ENCODE measurements around the gene UCK2.

UCK2 gene

DNA sequence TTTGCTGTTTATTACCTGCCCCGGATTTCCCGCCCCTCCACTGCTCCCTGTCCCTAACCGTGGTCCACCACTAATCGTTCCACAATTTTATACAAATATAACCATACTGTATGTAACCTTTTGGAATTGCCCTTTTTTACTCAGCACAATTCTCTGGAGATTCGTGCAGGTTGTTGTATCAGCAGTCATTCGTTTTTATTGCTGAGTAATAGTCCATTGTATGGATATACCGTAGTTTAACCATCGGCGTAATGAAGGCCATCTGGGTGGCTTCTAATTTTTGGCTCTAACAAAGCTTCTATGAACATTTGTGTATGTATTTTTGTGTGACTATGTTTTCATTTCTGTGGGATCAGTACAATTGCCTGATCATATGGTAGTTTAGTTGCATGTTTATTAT is 50.0 kb downstream of the UCK2 start:
- no peak overlapping the region for H3K4me3 ChIP-seq (ENCODE audit: low read depth, low read length)
- TF ChIP-seq, protein P1, sequence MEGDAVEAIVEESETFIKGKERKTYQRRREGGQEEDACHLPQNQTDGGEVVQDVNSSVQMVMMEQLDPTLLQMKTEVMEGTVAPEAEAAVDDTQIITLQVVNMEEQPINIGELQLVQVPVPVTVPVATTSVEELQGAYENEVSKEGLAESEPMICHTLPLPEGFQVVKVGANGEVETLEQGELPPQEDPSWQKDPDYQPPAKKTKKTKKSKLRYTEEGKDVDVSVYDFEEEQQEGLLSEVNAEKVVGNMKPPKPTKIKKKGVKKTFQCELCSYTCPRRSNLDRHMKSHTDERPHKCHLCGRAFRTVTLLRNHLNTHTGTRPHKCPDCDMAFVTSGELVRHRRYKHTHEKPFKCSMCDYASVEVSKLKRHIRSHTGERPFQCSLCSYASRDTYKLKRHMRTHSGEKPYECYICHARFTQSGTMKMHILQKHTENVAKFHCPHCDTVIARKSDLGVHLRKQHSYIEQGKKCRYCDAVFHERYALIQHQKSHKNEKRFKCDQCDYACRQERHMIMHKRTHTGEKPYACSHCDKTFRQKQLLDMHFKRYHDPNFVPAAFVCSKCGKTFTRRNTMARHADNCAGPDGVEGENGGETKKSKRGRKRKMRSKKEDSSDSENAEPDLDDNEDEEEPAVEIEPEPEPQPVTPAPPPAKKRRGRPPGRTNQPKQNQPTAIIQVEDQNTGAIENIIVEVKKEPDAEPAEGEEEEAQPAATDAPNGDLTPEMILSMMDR (IDR thresholded peaks at IDR 0.05; ENCODE audit: low read depth, low read length, missing control alignments) = no peak
- DNase-seq (ENCODE audit: low read depth) = no peak

DNA sequence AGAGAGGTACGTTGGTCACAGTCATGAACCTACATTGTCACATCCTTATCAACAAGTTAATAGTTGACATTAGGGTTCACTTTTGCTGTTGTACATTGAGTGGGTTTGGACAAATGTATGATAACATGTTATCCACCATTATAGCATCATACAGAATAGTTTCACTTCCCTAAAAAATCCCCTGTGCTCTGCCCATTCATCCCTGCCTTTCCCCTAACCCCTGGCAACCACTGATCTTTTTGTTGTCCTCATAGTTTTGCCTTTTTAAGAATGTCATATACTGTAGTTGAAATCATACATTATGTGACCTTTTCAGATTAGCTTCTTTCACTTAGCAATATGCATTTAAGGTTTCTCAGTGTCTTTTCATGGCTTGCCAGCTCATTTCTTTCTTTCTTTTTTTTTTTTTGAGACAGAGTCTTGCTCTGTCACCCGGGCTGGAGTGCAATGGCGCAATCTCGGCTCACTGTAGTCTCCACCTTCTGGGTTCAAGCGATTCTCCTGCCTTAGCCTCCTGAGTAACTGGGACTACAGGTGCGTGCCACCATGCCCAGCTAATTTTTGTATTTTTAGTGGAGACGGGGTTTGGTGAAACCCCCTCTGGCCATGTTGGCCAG is 50.6 kb downstream of the UCK2 start:
- no peak overlapping the region for H3K4me3 ChIP-seq (ENCODE audit: low read depth, low read length)
- DNase-seq (ENCODE audit: low read depth) = peak; percentile 34
- TF ChIP-seq, protein P1 (IDR thresholded peaks at IDR 0.05; ENCODE audit: low read depth, low read length, missing control alignments) = no peak

DNA sequence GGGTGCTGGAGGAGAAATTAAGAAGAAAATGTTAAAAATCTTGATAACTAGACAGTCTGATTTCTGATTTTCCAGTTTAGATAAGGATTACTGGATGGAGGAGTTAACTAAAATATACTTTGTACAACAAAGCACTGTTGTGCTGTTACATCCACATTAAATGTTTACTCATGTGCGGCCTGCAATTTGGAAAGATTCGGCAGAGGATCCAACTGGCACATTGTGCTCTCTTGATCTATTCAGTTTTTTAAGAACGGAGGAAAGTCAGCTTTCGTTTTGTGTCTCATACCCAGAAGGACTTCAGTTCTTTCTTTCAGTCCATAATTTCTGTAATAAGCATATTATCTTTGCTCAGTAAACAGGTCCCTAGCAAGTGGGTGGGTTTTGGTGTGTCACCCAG is 52.5 kb downstream of the UCK2 start:
- DNase-seq (ENCODE audit: low read depth) = no peak
- TF ChIP-seq, protein P1 (IDR thresholded peaks at IDR 0.05; ENCODE audit: low read depth, low read length, missing control alignments) = no peak
- H3K4me3 ChIP-seq (ENCODE audit: low read depth, low read length) = no peak overlapping the region

DNA sequence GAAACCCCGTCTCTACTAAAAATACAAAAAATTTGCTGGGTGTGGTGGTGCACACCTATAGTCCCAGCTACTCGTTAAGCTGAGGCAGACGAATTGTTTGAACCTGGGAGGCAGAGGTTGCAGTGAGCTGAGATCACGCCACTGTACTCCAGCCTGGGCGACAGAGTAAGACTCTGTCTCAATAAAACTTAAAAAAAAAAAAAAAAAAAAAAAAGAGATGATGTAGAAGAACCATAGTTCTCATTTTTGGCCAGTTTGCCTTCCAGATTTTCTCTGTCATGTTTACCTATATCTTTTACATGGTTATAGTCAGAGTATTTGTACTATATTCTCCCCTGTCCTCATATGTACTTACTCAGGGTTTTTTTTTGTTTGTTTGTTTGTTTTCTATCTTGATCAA is 53.6 kb downstream of the UCK2 start:
- no peak overlapping the region for H3K4me3 ChIP-seq (ENCODE audit: low read depth, low read length)
- DNase-seq (ENCODE audit: low read depth) = no peak
- TF ChIP-seq, protein P1 (IDR thresholded peaks at IDR 0.05; ENCODE audit: low read depth, low read length, missing control alignments) = no peak

DNA sequence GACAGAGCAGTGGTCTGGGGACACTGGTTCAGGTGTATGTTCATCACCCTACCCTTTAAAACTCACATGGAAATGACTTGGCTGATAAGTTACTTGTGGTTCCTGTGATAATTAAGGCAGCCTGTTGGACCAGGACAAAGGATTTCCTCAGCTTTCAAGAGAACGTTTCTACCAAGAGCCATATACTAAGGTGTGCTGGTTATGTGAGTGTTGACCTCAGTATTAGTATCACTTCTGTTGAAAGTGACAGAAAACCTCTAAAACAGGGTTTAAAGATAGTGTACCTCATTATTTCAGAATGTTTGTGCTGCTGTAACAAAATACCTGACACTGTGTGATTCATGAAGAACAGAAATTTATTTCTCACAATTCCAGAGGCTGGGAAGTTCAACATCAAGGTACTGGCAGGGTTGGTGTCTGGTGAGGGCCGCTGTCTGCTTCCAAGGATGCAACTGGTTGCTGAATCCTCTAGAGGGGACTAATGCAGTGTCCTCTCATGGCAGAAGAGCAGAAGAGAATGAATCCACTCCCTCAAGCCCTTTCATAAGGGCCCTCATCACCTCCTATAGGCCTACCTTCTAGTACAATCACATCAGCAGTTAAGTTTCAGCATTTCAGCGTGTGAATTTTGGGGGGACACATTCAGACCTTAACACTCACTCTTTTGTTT is 54.9 kb downstream of the UCK2 start:
- TF ChIP-seq, protein P1 (IDR thresholded peaks at IDR 0.05; ENCODE audit: low read depth, low read length, missing control alignments) = no peak
- DNase-seq (ENCODE audit: low read depth) = no peak
- no peak overlapping the region for H3K4me3 ChIP-seq (ENCODE audit: low read depth, low read length)

DNA sequence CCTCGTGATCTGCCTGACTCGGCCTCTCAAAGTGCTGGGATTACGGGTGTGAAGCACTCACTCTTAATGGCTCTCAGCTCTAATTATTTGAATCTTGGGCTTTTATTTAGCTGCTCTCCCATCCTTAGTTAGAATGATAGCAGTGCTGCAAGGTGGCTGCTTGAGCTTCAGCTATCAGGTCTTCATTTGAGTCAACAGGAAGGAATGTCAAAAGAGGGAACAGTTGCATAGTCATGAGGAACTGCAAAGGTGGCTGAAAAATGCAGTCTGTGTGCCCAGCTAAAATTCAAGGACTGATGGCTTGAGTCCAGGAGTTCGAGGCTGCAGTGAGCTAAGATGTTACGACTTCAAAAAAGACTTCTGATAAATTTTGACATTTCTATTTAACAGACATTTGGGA is 55.6 kb downstream of the UCK2 start:
- DNase-seq (ENCODE audit: low read depth) = no peak
- H3K4me3 ChIP-seq (ENCODE audit: low read depth, low read length) = no peak overlapping the region
- TF ChIP-seq, protein P1 (IDR thresholded peaks at IDR 0.05; ENCODE audit: low read depth, low read length, missing control alignments) = no peak
